Measurements from ENCODE around the gene SLC40A1. TPM values are rescaled to one million over a fixed set of nuclear protein-coding genes. Genes with fewer than 3 reads are reported as not detected.

SLC40A1 gene
- total and polyA plus RNA-seq, 4 donors = 97.4 to 572 (median 168) TPM

DNA sequence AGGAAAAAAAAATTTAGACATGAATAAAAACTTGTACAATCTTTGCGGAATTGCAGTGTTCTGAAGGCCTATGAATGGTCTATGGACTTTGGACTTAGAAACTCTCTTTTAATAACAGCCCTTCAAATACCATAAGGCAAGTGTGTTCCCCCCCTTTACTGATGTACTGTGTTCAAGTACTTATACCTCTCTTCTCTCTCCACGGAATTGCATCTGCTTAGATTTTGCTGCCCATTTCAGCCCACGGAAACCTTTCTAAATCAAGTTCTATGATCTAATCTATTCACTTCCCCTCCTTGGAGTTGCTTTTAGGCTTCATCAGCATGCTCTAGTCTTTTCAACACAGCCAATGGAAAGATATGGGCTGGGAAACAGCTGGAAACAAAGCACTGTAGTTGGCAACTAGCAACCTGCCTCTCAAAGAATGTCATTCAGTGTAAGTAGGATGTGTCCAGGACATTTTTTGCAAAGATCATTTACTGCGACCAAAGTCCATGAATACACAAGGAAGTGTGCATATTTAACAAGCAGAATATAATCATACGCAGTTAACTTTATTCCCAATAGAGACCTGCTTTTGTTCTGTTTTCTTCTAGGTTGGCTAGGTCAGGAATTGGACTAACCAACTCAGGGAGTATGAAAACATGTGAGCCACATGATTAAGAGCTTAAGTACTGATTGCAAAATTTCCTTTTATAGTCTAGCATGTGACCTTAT lies 58.0 kb downstream of the SLC40A1 start:
- H3K27me3 ChIP-seq (ENCODE audit: control insufficient read depth in 4 of 4, insufficient read depth in 4 of 4, low read length in 3 of 4) = no peaks in the 10 kb centered on the region
- H3K9me3 ChIP-seq (ENCODE audit: control insufficient read depth in 4 of 4, low read length in 3 of 4) = no peaks in the 10 kb centered on the region
- H3K9ac ChIP-seq (ENCODE audit: low read depth in 1 of 2, low read length in 2 of 2) = no peak overlapping the region
- TF ChIP-seq FOXA1 (IDR thresholded peaks at IDR 0.05) (no peak), NR2F2 (IDR thresholded peaks at IDR 0.05) (no peak), YY1 (IDR thresholded peaks at IDR 0.05) (peak; percentile 6), GABPA (IDR thresholded peaks at IDR 0.05 in 1 of 2, conservative IDR thresholded peaks at IDR 0.05 in 1 of 2) (no peak), RAD21 (IDR thresholded peaks at IDR 0.05) (peak in 1 of 2 donors; percentile 19), TAF1 (conservative IDR thresholded peaks at IDR 0.05) (no peak), RXRA (IDR thresholded peaks at IDR 0.05) (no peak), JUND (IDR thresholded peaks at IDR 0.05) (peak; percentile 12 to 43), EGR1 (IDR thresholded peaks at IDR 0.05; ENCODE audit: low read depth in 2 of 2) (no peak), FOXA2 (IDR thresholded peaks at IDR 0.05) (no peak), HNF4G (IDR thresholded peaks at IDR 0.05) (peak; percentile 73), SP1 (IDR thresholded peaks at IDR 0.05) (peak; percentile 88), HNF4A (conservative IDR thresholded peaks at IDR 0.05) (peak; percentile 59 to 79)
- TF ChIP-seq, protein P1, sequence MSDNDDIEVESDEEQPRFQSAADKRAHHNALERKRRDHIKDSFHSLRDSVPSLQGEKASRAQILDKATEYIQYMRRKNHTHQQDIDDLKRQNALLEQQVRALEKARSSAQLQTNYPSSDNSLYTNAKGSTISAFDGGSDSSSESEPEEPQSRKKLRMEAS (IDR thresholded peaks at IDR 0.05) = peak; percentile 43
- TF ChIP-seq, protein P2, sequence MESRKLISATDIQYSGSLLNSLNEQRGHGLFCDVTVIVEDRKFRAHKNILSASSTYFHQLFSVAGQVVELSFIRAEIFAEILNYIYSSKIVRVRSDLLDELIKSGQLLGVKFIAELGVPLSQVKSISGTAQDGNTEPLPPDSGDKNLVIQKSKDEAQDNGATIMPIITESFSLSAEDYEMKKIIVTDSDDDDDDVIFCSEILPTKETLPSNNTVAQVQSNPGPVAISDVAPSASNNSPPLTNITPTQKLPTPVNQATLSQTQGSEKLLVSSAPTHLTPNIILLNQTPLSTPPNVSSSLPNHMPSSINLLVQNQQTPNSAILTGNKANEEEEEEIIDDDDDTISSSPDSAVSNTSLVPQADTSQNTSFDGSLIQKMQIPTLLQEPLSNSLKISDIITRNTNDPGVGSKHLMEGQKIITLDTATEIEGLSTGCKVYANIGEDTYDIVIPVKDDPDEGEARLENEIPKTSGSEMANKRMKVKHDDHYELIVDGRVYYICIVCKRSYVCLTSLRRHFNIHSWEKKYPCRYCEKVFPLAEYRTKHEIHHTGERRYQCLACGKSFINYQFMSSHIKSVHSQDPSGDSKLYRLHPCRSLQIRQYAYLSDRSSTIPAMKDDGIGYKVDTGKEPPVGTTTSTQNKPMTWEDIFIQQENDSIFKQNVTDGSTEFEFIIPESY (IDR thresholded peaks at IDR 0.05) = peak; percentile 34
- TF ChIP-seq, protein P3, sequence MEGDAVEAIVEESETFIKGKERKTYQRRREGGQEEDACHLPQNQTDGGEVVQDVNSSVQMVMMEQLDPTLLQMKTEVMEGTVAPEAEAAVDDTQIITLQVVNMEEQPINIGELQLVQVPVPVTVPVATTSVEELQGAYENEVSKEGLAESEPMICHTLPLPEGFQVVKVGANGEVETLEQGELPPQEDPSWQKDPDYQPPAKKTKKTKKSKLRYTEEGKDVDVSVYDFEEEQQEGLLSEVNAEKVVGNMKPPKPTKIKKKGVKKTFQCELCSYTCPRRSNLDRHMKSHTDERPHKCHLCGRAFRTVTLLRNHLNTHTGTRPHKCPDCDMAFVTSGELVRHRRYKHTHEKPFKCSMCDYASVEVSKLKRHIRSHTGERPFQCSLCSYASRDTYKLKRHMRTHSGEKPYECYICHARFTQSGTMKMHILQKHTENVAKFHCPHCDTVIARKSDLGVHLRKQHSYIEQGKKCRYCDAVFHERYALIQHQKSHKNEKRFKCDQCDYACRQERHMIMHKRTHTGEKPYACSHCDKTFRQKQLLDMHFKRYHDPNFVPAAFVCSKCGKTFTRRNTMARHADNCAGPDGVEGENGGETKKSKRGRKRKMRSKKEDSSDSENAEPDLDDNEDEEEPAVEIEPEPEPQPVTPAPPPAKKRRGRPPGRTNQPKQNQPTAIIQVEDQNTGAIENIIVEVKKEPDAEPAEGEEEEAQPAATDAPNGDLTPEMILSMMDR (IDR thresholded peaks at IDR 0.05; ENCODE audit: low read depth, low read length, missing input control) = no peak
- TF ChIP-seq, protein P4, sequence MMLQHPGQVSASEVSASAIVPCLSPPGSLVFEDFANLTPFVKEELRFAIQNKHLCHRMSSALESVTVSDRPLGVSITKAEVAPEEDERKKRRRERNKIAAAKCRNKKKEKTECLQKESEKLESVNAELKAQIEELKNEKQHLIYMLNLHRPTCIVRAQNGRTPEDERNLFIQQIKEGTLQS (IDR thresholded peaks at IDR 0.05) = no peak
- TF ChIP-seq, protein P5, sequence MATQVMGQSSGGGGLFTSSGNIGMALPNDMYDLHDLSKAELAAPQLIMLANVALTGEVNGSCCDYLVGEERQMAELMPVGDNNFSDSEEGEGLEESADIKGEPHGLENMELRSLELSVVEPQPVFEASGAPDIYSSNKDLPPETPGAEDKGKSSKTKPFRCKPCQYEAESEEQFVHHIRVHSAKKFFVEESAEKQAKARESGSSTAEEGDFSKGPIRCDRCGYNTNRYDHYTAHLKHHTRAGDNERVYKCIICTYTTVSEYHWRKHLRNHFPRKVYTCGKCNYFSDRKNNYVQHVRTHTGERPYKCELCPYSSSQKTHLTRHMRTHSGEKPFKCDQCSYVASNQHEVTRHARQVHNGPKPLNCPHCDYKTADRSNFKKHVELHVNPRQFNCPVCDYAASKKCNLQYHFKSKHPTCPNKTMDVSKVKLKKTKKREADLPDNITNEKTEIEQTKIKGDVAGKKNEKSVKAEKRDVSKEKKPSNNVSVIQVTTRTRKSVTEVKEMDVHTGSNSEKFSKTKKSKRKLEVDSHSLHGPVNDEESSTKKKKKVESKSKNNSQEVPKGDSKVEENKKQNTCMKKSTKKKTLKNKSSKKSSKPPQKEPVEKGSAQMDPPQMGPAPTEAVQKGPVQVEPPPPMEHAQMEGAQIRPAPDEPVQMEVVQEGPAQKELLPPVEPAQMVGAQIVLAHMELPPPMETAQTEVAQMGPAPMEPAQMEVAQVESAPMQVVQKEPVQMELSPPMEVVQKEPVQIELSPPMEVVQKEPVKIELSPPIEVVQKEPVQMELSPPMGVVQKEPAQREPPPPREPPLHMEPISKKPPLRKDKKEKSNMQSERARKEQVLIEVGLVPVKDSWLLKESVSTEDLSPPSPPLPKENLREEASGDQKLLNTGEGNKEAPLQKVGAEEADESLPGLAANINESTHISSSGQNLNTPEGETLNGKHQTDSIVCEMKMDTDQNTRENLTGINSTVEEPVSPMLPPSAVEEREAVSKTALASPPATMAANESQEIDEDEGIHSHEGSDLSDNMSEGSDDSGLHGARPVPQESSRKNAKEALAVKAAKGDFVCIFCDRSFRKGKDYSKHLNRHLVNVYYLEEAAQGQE (IDR thresholded peaks at IDR 0.05) = no peak
- 27% methylated on average over 5 of the region's 5 CpGs for WGBS
- peaks cover 0 to 35% (median 22%) of the 10 kb centered on the region in 4 donors for H3K4me1 ChIP-seq (ENCODE audit: control insufficient read depth in 4 of 4, insufficient read depth in 4 of 4, low read length in 3 of 4)
- no peak overlapping the region for H3K4me3 ChIP-seq (ENCODE audit: low read depth in 1 of 3, low read length in 3 of 3)
- no peaks in the 10 kb centered on the region for H3K36me3 ChIP-seq (ENCODE audit: control insufficient read depth in 4 of 4, insufficient read depth in 3 of 4, low read depth in 1 of 4, low read length in 3 of 4)
- no peak for DNase-seq (ENCODE audit: low spot score)
- H3K27ac ChIP-seq (ENCODE audit: low read depth in 1 of 2, low read length in 2 of 2) = peak overlapping the region; percentile 75 to 86
